Cardiac muscle cell (in vitro differentiated cells and primary cell): ENCODE data around the gene SFXN3. TPM values are rescaled to one million over a fixed set of nuclear protein-coding genes. Genes with fewer than 3 reads are reported as not detected.

Source experiments
- DNase-seq, 2 donors: peaks; one replicate each; pipeline versions ENCODE4 v3.0.0 to v3.0.0-alpha.2; 2010 to 2017; ENCODE audit warnings: low read depth in 1 of 2, low spot score in 1 of 2
- H3K27ac ChIP-seq: fragments of 200-600 bp; sonication (generic); 2 replicates; pipeline ENCODE4 v1.5.1; 2016
- H3K27me3 ChIP-seq: fragments of 200-600 bp; sonication (generic); 2 replicates; pipeline ENCODE4 v1.6.0; 2016; ENCODE audit warnings: control low read depth
- H3K36me3 ChIP-seq: fragments of 200-600 bp; sonication (generic); 2 replicates; pipeline ENCODE4 v1.5.1; 2016; ENCODE audit warnings: control low read depth
- H3K4me1 ChIP-seq: fragments of 200-600 bp; sonication (generic); 2 replicates; pipeline ENCODE4 v1.8.1; 2017; ENCODE audit warnings: low read depth, mild to moderate bottlenecking, mixed run types
- H3K4me3 ChIP-seq: fragments of 200-600 bp; sonication (generic); 2 replicates; pipeline ENCODE4 v1.5.1; 2016; ENCODE audit warnings: mild to moderate bottlenecking
- H3K9me3 ChIP-seq: fragments of 200-600 bp; sonication (generic); 2 replicates; pipeline ENCODE4 v1.5.1; 2017; ENCODE audit warnings: low read depth, mild to moderate bottlenecking, control low read depth
- polyA plus RNA-seq: library from polyadenylated mRNA; unstranded; fragments of >200 nt; fragmentation: Nextera tagmentation; extraction: Ambion mirVana; gene quantifications from 2 replicates; pipeline ENCODE4 v1.2.1, GENCODE V29; 2016
- total RNA-seq: library from RNA; depleted of rRNA; stranded (reverse); fragments of >200 nt; gene quantifications from 2 replicates; pipeline ENCODE4 v1.2.3, GENCODE V29; 2016
- TF ChIP-seq, protein P1 (sequence below): IDR thresholded peaks from 2 replicates; pipeline ENCODE4 v1.5.1; 2012; ENCODE audit warnings: low read depth, mild to moderate bottlenecking, low read length

Gene SFXN3
- total and polyA plus RNA-seq, 2 experiments from 2014 or later, result 23.4 to 37.8 TPM

DNA sequence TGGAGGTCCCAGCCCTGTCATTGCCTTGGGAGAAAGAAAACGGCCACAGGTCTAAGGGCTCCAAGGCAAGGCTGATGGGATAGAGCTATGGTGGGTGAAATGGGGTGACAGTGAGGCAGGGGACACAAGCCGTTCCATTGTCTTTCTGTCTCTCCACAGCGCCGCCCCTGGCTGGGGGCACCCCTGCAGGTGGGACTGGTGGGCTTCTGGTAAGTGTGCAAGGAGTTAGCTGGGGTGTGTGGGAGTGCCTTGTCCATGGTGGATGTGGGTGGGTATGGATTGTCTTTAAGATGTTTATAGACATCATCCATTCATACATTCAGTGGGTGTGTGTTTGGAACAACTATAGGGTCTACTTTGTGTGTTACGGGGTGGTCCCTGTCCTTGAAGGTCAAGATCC is 7.5 kb downstream of the SFXN3 start:
- H3K9me3 ChIP-seq, result no peaks in the 10 kb centered on the region
- TF ChIP-seq, protein P1, sequence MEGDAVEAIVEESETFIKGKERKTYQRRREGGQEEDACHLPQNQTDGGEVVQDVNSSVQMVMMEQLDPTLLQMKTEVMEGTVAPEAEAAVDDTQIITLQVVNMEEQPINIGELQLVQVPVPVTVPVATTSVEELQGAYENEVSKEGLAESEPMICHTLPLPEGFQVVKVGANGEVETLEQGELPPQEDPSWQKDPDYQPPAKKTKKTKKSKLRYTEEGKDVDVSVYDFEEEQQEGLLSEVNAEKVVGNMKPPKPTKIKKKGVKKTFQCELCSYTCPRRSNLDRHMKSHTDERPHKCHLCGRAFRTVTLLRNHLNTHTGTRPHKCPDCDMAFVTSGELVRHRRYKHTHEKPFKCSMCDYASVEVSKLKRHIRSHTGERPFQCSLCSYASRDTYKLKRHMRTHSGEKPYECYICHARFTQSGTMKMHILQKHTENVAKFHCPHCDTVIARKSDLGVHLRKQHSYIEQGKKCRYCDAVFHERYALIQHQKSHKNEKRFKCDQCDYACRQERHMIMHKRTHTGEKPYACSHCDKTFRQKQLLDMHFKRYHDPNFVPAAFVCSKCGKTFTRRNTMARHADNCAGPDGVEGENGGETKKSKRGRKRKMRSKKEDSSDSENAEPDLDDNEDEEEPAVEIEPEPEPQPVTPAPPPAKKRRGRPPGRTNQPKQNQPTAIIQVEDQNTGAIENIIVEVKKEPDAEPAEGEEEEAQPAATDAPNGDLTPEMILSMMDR, result no peak
- H3K4me3 ChIP-seq, result no peak overlapping the region
- no peak for DNase-seq
- peaks cover 8% of the 10 kb centered on the region for H3K4me1 ChIP-seq
- no peak overlapping the region for H3K27ac ChIP-seq
- peaks cover 18% of the 10 kb centered on the region for H3K27me3 ChIP-seq
- no peaks in the 10 kb centered on the region for H3K36me3 ChIP-seq

DNA sequence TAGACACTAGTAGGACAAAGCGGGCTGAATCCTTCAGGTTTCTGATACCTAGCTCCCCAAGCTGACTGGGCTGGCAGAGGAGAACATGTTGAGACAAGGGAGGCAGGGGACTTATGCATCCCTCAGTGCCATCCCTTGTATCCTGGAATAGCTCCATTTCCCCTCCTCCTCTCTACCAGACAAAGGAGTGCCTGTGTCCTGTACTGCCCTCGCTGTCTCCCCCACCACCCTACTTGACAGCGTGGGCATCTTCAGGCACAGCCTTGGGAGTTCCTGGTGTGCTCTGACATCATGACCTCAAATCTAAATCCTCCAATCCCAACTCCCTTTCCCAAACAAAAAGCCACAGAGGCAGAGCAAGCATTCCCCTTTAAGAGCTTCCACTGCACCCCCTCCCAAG is 9.0 kb downstream of the SFXN3 start:
- Histone ChIP-seq H3K27ac (no peak overlapping the region), H3K27me3 (peaks cover 20% of the 10 kb centered on the region), H3K4me1 (peaks cover 5% of the 10 kb centered on the region), H3K9me3 (no peaks in the 10 kb centered on the region), H3K4me3 (no peak overlapping the region), H3K36me3 (no peaks in the 10 kb centered on the region)
- TF ChIP-seq, protein P1, result no peak
- DNase-seq, result no peak

DNA sequence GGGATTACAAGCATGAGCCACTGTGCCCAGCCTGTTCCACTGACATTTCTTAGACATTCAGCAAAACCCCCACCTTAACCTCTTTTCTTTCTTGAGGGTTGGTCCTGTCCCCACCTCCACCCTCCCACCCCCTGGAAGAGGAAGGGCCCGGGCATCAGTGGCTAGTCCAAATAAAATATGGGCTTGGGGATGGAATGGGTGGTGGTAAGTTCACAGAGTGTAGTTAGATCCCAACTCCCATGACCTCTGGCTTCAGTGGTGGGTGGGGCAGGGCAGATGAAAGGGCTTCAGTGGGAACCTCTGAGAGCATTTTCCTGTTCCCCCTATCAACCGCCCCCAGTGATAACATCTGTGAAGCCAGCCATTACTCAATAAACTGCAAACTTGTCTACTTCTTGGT is 9.8 kb downstream of the SFXN3 start:
- no peaks in the 10 kb centered on the region for H3K9me3 ChIP-seq
- H3K27me3 ChIP-seq, result peaks cover 23% of the 10 kb centered on the region
- H3K4me3 ChIP-seq, result no peak overlapping the region
- no peak overlapping the region for H3K27ac ChIP-seq
- TF ChIP-seq, protein P1, result no peak
- no peak for DNase-seq
- H3K36me3 ChIP-seq, result no peaks in the 10 kb centered on the region
- H3K4me1 ChIP-seq, result peaks cover 5% of the 10 kb centered on the region

DNA sequence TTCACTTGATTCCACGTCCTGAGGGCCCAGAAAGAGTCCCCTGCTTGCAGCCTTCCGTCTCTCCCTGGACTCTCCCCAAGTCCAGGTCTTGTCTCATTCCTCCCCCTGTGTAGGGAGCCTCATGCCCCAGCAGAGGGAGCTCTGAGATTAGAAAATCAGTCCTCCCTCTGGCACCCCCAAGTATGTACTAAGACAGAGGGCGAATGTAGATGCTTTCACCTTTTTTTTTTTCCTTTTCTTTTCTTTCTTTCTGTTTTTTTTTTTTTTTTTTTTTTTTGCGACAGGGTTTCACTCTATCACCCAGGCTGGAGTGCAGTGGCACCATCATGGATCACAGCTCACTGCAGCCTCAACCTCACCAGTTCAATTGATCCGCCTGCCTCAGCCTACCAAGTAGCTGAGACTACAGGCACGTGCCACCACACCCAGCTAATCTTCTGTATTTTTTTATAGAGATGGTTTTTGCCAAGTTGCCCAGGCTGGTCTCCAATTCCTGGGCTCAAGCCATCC is 10.3 kb downstream of the SFXN3 start:
- TF ChIP-seq, protein P1, result peak; percentile 87
- Histone ChIP-seq H3K4me3 (no peak overlapping the region), H3K36me3 (no peaks in the 10 kb centered on the region), H3K9me3 (no peaks in the 10 kb centered on the region), H3K27me3 (peaks cover 24% of the 10 kb centered on the region), H3K27ac (no peak overlapping the region), H3K4me1 (peaks cover 5% of the 10 kb centered on the region)
- peak; percentile 87 to 91 for DNase-seq

- H3K27ac ChIP-seq, result peak overlapping the region; percentile 91
- H3K4me3 ChIP-seq, result peak overlapping the region; percentile 50
- TF ChIP-seq, protein P1, result no peak
- no peaks in the 10 kb centered on the region for H3K36me3 ChIP-seq
- H3K27me3 ChIP-seq, result peaks cover 25% of the 10 kb centered on the region
- no peaks in the 10 kb centered on the region for H3K9me3 ChIP-seq
- no peak for DNase-seq
- H3K4me1 ChIP-seq, result peaks cover 5% of the 10 kb centered on the region
Measured at GRCh38 chr10:101042118-101042517, 11.1 kb downstream of the SFXN3 start.
